ENCODE measurements around the gene HBS1L. TPM values are rescaled to one million over a fixed set of nuclear protein-coding genes. Genes with fewer than 3 reads are reported as not detected.

The HBS1L gene
- total and polyA plus RNA-seq, 10 of the 15 experiments (the other 5 are each of a cell fraction or from before 2014, with no cell fraction given), result 58.7 to 142 (median 78.8) TPM

- SMC1A ChIA-PET (ENCODE audit: uncharacterized antibody, unreplicated experiment), result no interaction called here
- 63% methylated on average over 11 of the region's 11 CpGs for WGBS (ENCODE audit: insufficient coverage, insufficient replicate concordance, low lambda C conversion rate, missing lambda C conversion rate)
- intact Hi-C loops (cut with micrococcal nuclease; ENCODE audit: unreplicated experiment), result no loop called here
Observed at GRCh38 chr6:134932535-134933470, 121.8 kb downstream of the HBS1L start.

More at GRCh38 chr6:134932535-134933470, 121.8 kb downstream of the HBS1L start:
- no peaks in the 10 kb centered on the region for H3K36me3 ChIP-seq (ENCODE audit: control insufficient read depth in 2 of 2, insufficient read depth in 2 of 2, low read length in 1 of 2)
- H3K9ac ChIP-seq (ENCODE audit: control insufficient read depth, insufficient read depth, low read length), result no peak overlapping the region
- no peaks in the 10 kb centered on the region for H3K79me2 ChIP-seq (ENCODE audit: control insufficient read depth, insufficient read depth, low read length)
- POLR2A ChIA-PET, result no interaction called here
- DNase-seq (ENCODE audit: low read depth, low spot score) (no peak), ATAC-seq (no peak), FAIRE-seq (no peak)
- no peak overlapping the region for H2AFZ ChIP-seq (ENCODE audit: control insufficient read depth, low read depth, low read length)
- H3K4me2 ChIP-seq (ENCODE audit: control insufficient read depth, insufficient read depth), result no peak overlapping the region
- no peaks in the 10 kb centered on the region for H4K20me1 ChIP-seq (ENCODE audit: control insufficient read depth, insufficient read depth)
- H3K4me3 ChIP-seq, result no peak overlapping the region
- CTCF ChIA-PET, result interaction anchor here (1.1 to 2.8 kb wide), 2 partner anchors 8 to 761 kb away, joined by 3 to 15 read pairs; no protein-coding TSS in a partner anchor
- RAD21 ChIA-PET (ENCODE audit: unreplicated experiment), result no interaction called here
- in situ Hi-C loops (cut with MboI), result no loop called here
- no peak for TF ChIP-seq YY1 (IDR thresholded peaks at IDR 0.05; ENCODE audit: low read depth, low read length)
- TF ChIP-seq RELB (IDR thresholded peaks at IDR 0.05; ENCODE audit: low read depth), result no peak
- TF ChIP-seq MEF2B (IDR thresholded peaks at IDR 0.05; ENCODE audit: partially characterized antibody, poor library complexity, severe bottlenecking), result no peak
- no peak for TF ChIP-seq MAX (IDR thresholded peaks at IDR 0.05; ENCODE audit: low read depth, low read length)
- TF ChIP-seq USF2 (IDR thresholded peaks at IDR 0.05; ENCODE audit: borderline replicate concordance, low read depth, low read length), result no peak
- no peak for TF ChIP-seq TCF7 (IDR thresholded peaks at IDR 0.05; ENCODE audit: borderline replicate concordance)
- no peak for TF ChIP-seq MTA2 (IDR thresholded peaks at IDR 0.05; ENCODE audit: low read depth)
- no peak for TF ChIP-seq SIN3A (IDR thresholded peaks at IDR 0.05; ENCODE audit: low read depth, low read length)
- TF ChIP-seq JUNB (IDR thresholded peaks at IDR 0.05), result no peak
- no peak for TF ChIP-seq MTA3 (IDR thresholded peaks at IDR 0.05; ENCODE audit: borderline replicate concordance, low read length)
- TF ChIP-seq NFIC (IDR thresholded peaks at IDR 0.05; ENCODE audit: low read depth, low read length), result no peak
- TF ChIP-seq TCF3 (IDR thresholded peaks at IDR 0.05; ENCODE audit: borderline replicate concordance, insufficient read depth, low read depth, low read length), result no peak
- TF ChIP-seq CHD4 (IDR thresholded peaks at IDR 0.05), result no peak
- no peak overlapping the region for H3K27ac ChIP-seq (ENCODE audit: control insufficient read depth, insufficient read depth)
- H3K4me1 ChIP-seq (ENCODE audit: control insufficient read depth, insufficient read depth, low read length), result no peaks in the 10 kb centered on the region
- H3K27me3 ChIP-seq (replicated peaks in 1 of 2; ENCODE audit: control insufficient read depth in 2 of 2, insufficient read depth in 2 of 2, low read length in 1 of 2), result no peaks in the 10 kb centered on the region
- H3K9me3 ChIP-seq (replicated peaks; ENCODE audit: control insufficient read depth, insufficient read depth, low read length), result no peaks in the 10 kb centered on the region
- BruUV-seq (replicated peaks), result no TSS peak

Data from GM12878 (cell line).